Naive thymus-derived CD4-positive, alpha-beta T cell (primary cell): ENCODE measurements around the gene TRABD2B. TPM values are rescaled to one million over a fixed set of nuclear protein-coding genes. Genes with fewer than 3 reads are reported as not detected.

Experiments used
- ATAC-seq: fragments of 150-1000 bp; cut with Tn5 transposase; 2 replicates; pipeline ENCODE4 v1.10.0; 2021; ENCODE audit warnings: mild to moderate bottlenecking, moderate library complexity
- CTCF ChIA-PET: fragments of 350-600 bp; sonication (Branson Sonifier 250); formaldehyde crosslinking; loops from one replicate; lab custom pipeline; 2021; ENCODE audit warnings: antibody characterized with exemption; lab: Charles Lee
- POLR2A ChIA-PET: fragments of 350-600 bp; sonication (Branson Sonifier 250); formaldehyde crosslinking; loops from one replicate; lab custom pipeline; 2021; ENCODE audit warnings: antibody characterized with exemption, inconsistent platforms; lab: Charles Lee
- DNase-seq, 9 donors: peaks; one replicate each; pipeline versions ENCODE4 v3.0.0 to v3.0.0-alpha.2; 2020 to 2022; ENCODE audit warnings: mixed read lengths in 1 of 9
- H3K27ac ChIP-seq: one replicate; pipeline ENCODE4 v1.7.0; 2013; ENCODE audit warnings: mild to moderate bottlenecking, low read depth, low read length, moderate library complexity
- H3K27me3 ChIP-seq, 2 donors: one replicate each; pipeline ENCODE4 v1.7.0; 2013; ENCODE audit warnings: low read length in 2 of 2, mild to moderate bottlenecking in 2 of 2, moderate library complexity in 2 of 2; ENCODE audit not compliant: control insufficient read depth in 2 of 2, insufficient read depth in 2 of 2
- H3K36me3 ChIP-seq, 3 experiments: 1 replicate in 2 of 3; 2 replicates in 1 of 3; pipeline ENCODE4 v1.7.0; 2013; ENCODE audit warnings: low read length in 3 of 3, mild to moderate bottlenecking in 3 of 3, moderate library complexity in 1 of 3; ENCODE audit not compliant: insufficient read depth in 3 of 3, control insufficient read depth in 2 of 3
- H3K4me1 ChIP-seq, 2 donors: one replicate each; pipeline ENCODE4 v1.7.0; 2013; ENCODE audit warnings: low read length in 2 of 2, mild to moderate bottlenecking in 2 of 2, moderate library complexity in 1 of 2; ENCODE audit not compliant: control insufficient read depth in 2 of 2, insufficient read depth in 2 of 2
- H3K4me3 ChIP-seq: 2 replicates; pipeline ENCODE4 v1.7.0; 2013; ENCODE audit warnings: mild to moderate bottlenecking, low read length
- H3K9me3 ChIP-seq, 3 experiments: 1 replicate in 2 of 3; 2 replicates in 1 of 3; pipeline ENCODE4 v1.7.0; 2013; ENCODE audit warnings: low read length in 3 of 3; ENCODE audit not compliant: control insufficient read depth in 2 of 3
- H3K27ac Mint-ChIP-seq, 9 donors: one replicate each; pipeline ENCODE4 v1.8.0; 2020 to 2022; ENCODE audit warnings: mixed read lengths in 9 of 9, mild to moderate bottlenecking in 8 of 9, moderate library complexity in 5 of 9, inconsistent platforms in 2 of 9
- H3K27me3 Mint-ChIP-seq, 5 donors: one replicate each; pipeline ENCODE4 v1.8.0; 2021 to 2022; ENCODE audit warnings: mixed read lengths in 5 of 5, mild to moderate bottlenecking in 1 of 5
- H3K36me3 Mint-ChIP-seq, 5 donors: one replicate each; pipeline ENCODE4 v1.8.0; 2020 to 2022; ENCODE audit warnings: mixed read lengths in 5 of 5, mild to moderate bottlenecking in 3 of 5, inconsistent platforms in 1 of 5
- H3K4me1 Mint-ChIP-seq, 7 donors: one replicate each; pipeline ENCODE4 v1.8.0; 2020 to 2022; ENCODE audit warnings: mixed read lengths in 7 of 7, mild to moderate bottlenecking in 3 of 7, inconsistent platforms in 1 of 7
- H3K4me3 Mint-ChIP-seq, 10 donors: one replicate each; pipeline ENCODE4 v1.8.0; 2020 to 2022; ENCODE audit warnings: mild to moderate bottlenecking in 10 of 10, mixed read lengths in 10 of 10, moderate library complexity in 6 of 10, inconsistent platforms in 2 of 10
- H3K9me3 Mint-ChIP-seq, 11 donors: one replicate each; pipeline ENCODE4 v1.8.0; 2020 to 2022; ENCODE audit warnings: mixed read lengths in 11 of 11, mild to moderate bottlenecking in 4 of 11, inconsistent platforms in 1 of 11, moderate library complexity in 1 of 11
- intact Hi-C, 2 donors: fragments of 100-400 bp; cut with micrococcal nuclease; formaldehyde crosslinking; loops; one replicate each; pipeline ENCODE4 v1.15.1; 2023
- polyA plus RNA-seq, 2 donors: library from polyadenylated mRNA; unstranded; fragments of 300-500 nt; fragmentation: Illumina TruSeq; gene quantifications; one replicate each; pipeline ENCODE4 v1.2.3, GENCODE V29; 2021
- total RNA-seq, 6 experiments: library from RNA in 5 of 6; stranded (reverse) in 5 of 6; gene quantifications; 1 replicate in 5 of 6; 2 replicates in 1 of 6; pipeline ENCODE4 v1.2.3 and lab custom pipeline; 2021 to 2026

TRABD2B gene
- total and polyA plus RNA-seq, 7 experiments from 2014 or later: not detected

DNA sequence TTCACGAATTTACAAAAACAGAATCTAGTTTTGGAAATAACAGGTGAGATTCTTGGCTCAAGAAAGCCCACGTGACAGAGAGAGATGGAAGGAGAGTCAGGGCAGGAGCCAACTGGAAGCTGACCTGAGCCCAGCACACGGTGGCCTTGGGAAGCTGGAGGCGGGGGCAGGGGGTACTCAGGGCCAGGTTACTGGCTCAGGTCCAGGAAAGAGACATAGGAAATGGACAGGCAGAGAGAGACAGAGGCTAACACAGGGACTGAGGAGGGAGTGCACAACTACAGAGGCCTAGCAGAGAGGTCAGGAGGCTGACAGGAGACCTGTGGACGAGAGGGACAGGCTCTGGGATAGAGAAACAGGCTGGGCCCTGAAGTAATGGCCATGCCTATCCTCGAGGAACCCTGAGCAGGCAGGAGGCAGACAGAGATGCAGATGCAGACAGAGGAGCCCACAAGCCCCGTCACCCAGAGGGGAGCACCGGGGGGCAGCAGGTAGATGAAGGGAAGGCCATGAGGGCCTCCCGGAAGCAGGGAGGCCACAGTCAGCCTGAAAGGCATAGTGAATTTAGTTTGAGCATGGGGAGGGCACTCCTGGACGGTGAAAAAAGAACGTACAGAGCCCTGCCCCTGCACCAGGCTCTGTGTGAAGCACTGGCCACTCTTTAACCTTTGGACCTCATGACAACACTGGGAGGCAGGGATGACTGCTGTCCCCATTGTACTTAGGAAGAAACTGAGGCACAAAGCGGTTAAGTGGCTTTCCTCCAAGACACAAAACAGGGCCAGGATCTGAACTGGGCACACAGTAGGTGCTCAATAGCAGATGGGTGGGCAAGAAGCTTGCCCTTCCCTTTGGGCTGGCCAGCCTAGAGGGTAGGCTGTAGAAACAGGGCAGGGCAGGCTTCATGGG, 230.1 kb downstream of the TRABD2B start:
- ATAC-seq: no peak
- CTCF ChIA-PET: no interaction called here
- Mint-ChIP-seq H3K9me3 (peaks cover 0 to 3% (median 0%) of the 10 kb centered on the region in 11 donors), H3K27ac (no peak overlapping the region), H3K4me1 (no peaks in the 10 kb centered on the region), H3K36me3 (no peaks in the 10 kb centered on the region), H3K27me3 (peaks cover 0 to 6% (median 5%) of the 10 kb centered on the region in 5 donors), H3K4me3 (no peak overlapping the region)
- Histone ChIP-seq H3K4me1 (no peaks in the 10 kb centered on the region), H3K9me3 (no peaks in the 10 kb centered on the region), H3K27ac (no peak overlapping the region), H3K36me3 (no peaks in the 10 kb centered on the region), H3K4me3 (no peak overlapping the region), H3K27me3 (no peaks in the 10 kb centered on the region)
- POLR2A ChIA-PET: no interaction called here
- intact Hi-C loops: no loop called here
- no peak for DNase-seq

DNA sequence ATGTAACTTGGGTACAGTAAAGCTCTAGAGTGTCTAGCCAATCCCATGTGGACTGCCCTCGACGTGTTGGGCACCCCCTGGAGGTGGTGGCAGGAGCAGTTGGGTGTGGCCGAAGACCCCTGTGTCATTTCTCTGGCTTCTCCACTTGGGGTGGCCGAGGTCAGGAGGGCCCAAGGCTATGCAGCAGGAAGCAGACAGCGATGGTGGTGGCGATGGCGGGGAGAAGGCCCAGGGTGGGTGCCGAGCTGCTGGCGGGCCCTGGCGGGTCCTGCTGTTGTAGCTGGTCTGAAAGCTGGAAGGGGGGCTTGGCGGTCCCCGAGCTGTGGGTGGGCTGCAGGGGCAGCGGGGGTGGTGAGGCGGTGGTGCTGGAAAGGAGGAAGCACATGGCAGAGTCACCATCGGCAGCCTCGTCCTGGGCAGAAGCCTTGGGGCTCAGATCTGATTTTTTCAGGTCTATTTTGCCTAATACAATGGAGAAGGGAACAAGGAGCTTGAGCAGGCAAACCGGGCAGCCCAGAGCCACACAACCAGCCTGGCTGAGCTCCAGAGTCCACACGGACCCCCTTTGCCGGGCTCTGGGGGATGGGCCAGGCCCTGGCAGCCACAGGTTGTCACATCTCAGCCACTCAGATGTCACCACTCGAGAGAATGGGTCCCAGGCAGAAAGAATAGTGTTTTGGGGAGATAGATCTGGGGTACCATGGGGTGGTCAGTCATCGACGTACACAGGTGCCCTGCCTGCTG, 231.3 kb downstream of the TRABD2B start:
- H3K27me3 ChIP-seq: no peaks in the 10 kb centered on the region
- H3K4me3 ChIP-seq: no peak overlapping the region
- ATAC-seq (no peak), DNase-seq (no peak)
- Mint-ChIP-seq H3K4me1 (no peaks in the 10 kb centered on the region), H3K4me3 (no peak overlapping the region), H3K27me3 (peaks cover 0 to 6% (median 5%) of the 10 kb centered on the region in 5 donors), H3K36me3 (no peaks in the 10 kb centered on the region), H3K27ac (no peak overlapping the region), H3K9me3 (peaks cover 0 to 3% (median 0%) of the 10 kb centered on the region in 11 donors)
- H3K27ac ChIP-seq: no peak overlapping the region
- intact Hi-C loops: no loop called here
- POLR2A ChIA-PET: no interaction called here
- CTCF ChIA-PET: no interaction called here
- no peaks in the 10 kb centered on the region for H3K9me3 ChIP-seq
- no peaks in the 10 kb centered on the region for H3K4me1 ChIP-seq
- no peaks in the 10 kb centered on the region for H3K36me3 ChIP-seq

- Histone ChIP-seq H3K4me1 (no peaks in the 10 kb centered on the region), H3K27ac (no peak overlapping the region), H3K9me3 (no peaks in the 10 kb centered on the region), H3K36me3 (no peaks in the 10 kb centered on the region), H3K4me3 (no peak overlapping the region), H3K27me3 (no peaks in the 10 kb centered on the region)
- Mint-ChIP-seq H3K4me3 (no peak overlapping the region), H3K9me3 (peaks cover 0 to 3% (median 0%) of the 10 kb centered on the region in 11 donors), H3K4me1 (no peaks in the 10 kb centered on the region), H3K36me3 (no peaks in the 10 kb centered on the region), H3K27ac (no peak overlapping the region), H3K27me3 (peaks cover 0 to 10% (median 5%) of the 10 kb centered on the region in 5 donors)
- POLR2A ChIA-PET: no interaction called here
- CTCF ChIA-PET: no interaction called here
- no peak for ATAC-seq
- no peak for DNase-seq
- intact Hi-C loops: no loop called here
Observed at GRCh38 chr1:47765236-47765635, 231.9 kb downstream of the TRABD2B start.

DNA sequence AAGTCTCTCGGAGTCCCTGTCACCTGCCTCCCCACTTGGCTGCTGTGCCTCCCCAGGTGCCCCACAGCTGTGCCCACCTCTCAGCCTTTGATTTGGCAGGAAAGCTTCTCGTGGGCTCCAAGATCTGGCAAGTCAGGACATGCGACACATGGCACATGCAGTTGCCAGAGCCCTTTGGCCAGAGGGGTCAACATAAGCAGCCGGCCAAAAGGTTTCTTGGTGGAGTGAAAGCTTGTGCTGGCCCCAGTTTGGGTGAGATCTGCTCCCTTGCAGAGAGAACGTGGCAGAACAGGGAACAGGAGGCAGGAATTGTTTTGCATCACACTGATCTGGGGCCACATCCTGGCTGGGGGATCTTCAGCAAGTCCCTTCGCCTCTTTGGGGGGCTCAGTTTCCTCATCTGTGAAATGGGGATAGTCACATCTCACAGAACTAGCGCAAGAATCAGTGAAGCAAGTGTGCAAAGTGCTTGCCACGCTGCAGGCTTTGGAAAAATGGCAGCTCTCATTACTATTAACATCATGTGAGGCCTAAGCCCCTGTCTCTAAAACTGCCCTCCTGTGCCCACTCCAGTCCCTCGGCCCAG, 232.6 kb downstream of the TRABD2B start:
- H3K9me3 ChIP-seq: no peaks in the 10 kb centered on the region
- ATAC-seq (no peak), DNase-seq (no peak)
- CTCF ChIA-PET: interaction anchor here (1.3 kb wide), 1 partner anchor 11 kb away, joined by 3 read pairs; no protein-coding TSS in a partner anchor
- Mint-ChIP-seq H3K4me3 (no peak overlapping the region), H3K36me3 (no peaks in the 10 kb centered on the region), H3K9me3 (peaks cover 0 to 3% (median 0%) of the 10 kb centered on the region in 11 donors), H3K27me3 (peaks cover 0 to 17% (median 5%) of the 10 kb centered on the region in 5 donors), H3K4me1 (no peaks in the 10 kb centered on the region), H3K27ac (no peak overlapping the region)
- POLR2A ChIA-PET: no interaction called here
- H3K4me1 ChIP-seq: no peaks in the 10 kb centered on the region
- H3K27ac ChIP-seq: no peak overlapping the region
- H3K36me3 ChIP-seq: no peaks in the 10 kb centered on the region
- intact Hi-C loops: no loop called here
- H3K27me3 ChIP-seq: no peaks in the 10 kb centered on the region
- no peak overlapping the region for H3K4me3 ChIP-seq

GRCh38 chr1:47763591-47764171, 233.5 kb downstream of the TRABD2B start:
- intact Hi-C loops: no loop called here
- H3K4me3 ChIP-seq: no peak overlapping the region
- no peaks in the 10 kb centered on the region for H3K4me1 Mint-ChIP-seq
- no peak for DNase-seq
- no peaks in the 10 kb centered on the region for H3K9me3 ChIP-seq
- no peaks in the 10 kb centered on the region for H3K36me3 ChIP-seq
- POLR2A ChIA-PET: no interaction called here
- no peak overlapping the region for H3K4me3 Mint-ChIP-seq
- ATAC-seq: no peak
- H3K36me3 Mint-ChIP-seq: no peaks in the 10 kb centered on the region
- H3K4me1 ChIP-seq: no peaks in the 10 kb centered on the region
- CTCF ChIA-PET: interaction anchor here (1.3 kb wide), 1 partner anchor 10 kb away, joined by 3 read pairs; no protein-coding TSS in a partner anchor
- no peak overlapping the region for H3K27ac Mint-ChIP-seq
- no peak overlapping the region for H3K27ac ChIP-seq
- peaks cover 0 to 3% (median 0%) of the 10 kb centered on the region in 11 donors for H3K9me3 Mint-ChIP-seq
- peaks cover 0 to 20% (median 11%) of the 10 kb centered on the region in 5 donors for H3K27me3 Mint-ChIP-seq
- no peaks in the 10 kb centered on the region for H3K27me3 ChIP-seq

GRCh38 chr1:47761974-47762373, 235.2 kb downstream of the TRABD2B start:
- Histone ChIP-seq H3K4me3 (no peak overlapping the region), H3K9me3 (no peaks in the 10 kb centered on the region), H3K36me3 (no peaks in the 10 kb centered on the region), H3K4me1 (no peaks in the 10 kb centered on the region), H3K27ac (no peak overlapping the region), H3K27me3 (peaks cover 0 to 4% of the 10 kb centered on the region in 2 donors)
- Mint-ChIP-seq H3K27me3 (peaks cover 0 to 29% (median 15%) of the 10 kb centered on the region in 5 donors), H3K36me3 (no peaks in the 10 kb centered on the region), H3K4me3 (no peak overlapping the region), H3K27ac (no peak overlapping the region), H3K4me1 (no peaks in the 10 kb centered on the region), H3K9me3 (peaks cover 0 to 1% (median 0%) of the 10 kb centered on the region in 11 donors)
- DNase-seq (no peak), ATAC-seq (no peak)
- CTCF ChIA-PET: no interaction called here
- POLR2A ChIA-PET: no interaction called here
- intact Hi-C loops: no loop called here
